HL-60 (cell line): Measurements from ENCODE around the gene CMBL.

Experiments used
- CTCF ChIP-seq: IDR thresholded peaks from one replicate; pipeline ENCODE4 v1.5.1; 2011; ENCODE audit warnings: low read length, control low read depth, inconsistent platforms; ENCODE audit not compliant: insufficient read depth
- POLR2AphosphoS5 ChIP-seq: IDR thresholded peaks from 2 replicates; pipeline ENCODE4 v1.6.1; 2012; ENCODE audit warnings: low read depth
- REST ChIP-seq: IDR thresholded peaks from 2 replicates; pipeline ENCODE4 v1.6.1; 2012; ENCODE audit warnings: low read depth; ENCODE audit not compliant: insufficient replicate concordance
- SPI1 ChIP-seq: IDR thresholded peaks from 2 replicates; pipeline ENCODE4 v1.6.1; 2012; ENCODE audit warnings: low read depth, mild to moderate bottlenecking, borderline replicate concordance

- TF ChIP-seq CTCF, result no peak
- no peak for TF ChIP-seq REST
- no peak for TF ChIP-seq POLR2AphosphoS5
- TF ChIP-seq SPI1, result no peak
These were observed 4.1 kb upstream of the CMBL start for GRCh38 chr5:10311595-10312425.
